ENCODE data around the gene FBXL16.

- TF ChIP-seq, protein P1, sequence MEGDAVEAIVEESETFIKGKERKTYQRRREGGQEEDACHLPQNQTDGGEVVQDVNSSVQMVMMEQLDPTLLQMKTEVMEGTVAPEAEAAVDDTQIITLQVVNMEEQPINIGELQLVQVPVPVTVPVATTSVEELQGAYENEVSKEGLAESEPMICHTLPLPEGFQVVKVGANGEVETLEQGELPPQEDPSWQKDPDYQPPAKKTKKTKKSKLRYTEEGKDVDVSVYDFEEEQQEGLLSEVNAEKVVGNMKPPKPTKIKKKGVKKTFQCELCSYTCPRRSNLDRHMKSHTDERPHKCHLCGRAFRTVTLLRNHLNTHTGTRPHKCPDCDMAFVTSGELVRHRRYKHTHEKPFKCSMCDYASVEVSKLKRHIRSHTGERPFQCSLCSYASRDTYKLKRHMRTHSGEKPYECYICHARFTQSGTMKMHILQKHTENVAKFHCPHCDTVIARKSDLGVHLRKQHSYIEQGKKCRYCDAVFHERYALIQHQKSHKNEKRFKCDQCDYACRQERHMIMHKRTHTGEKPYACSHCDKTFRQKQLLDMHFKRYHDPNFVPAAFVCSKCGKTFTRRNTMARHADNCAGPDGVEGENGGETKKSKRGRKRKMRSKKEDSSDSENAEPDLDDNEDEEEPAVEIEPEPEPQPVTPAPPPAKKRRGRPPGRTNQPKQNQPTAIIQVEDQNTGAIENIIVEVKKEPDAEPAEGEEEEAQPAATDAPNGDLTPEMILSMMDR (IDR thresholded peaks at IDR 0.05), result no peak
- TF ChIP-seq POLR2A (IDR thresholded peaks at IDR 0.05), result no peak
Observed at GRCh38 chr16:719815-720446, 14.3 kb upstream of the FBXL16 start.

Data from esophagus squamous epithelium (tissue), 4 donors.